Measurements from ENCODE around the gene NPAS2.

DNA sequence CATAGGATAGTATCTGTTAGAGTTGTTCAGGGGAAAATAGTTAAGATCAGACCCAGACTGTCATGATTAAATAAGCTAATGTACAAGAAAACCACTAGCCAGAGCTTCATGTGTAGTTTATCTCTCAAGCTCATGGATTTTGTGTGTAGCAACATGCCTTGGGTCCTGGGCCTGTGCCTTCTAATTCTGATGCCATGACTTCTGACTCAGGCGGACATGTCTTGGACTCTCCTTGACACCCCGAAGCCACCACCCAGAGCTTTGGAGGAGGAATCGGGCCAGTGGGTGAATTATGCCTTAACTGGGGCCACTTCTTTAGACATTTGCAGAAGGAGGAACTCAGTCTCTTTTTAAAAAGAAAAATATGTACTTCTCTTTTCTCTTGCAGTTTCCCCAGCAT lies 68.7 kb downstream of the NPAS2 start:
- TF ChIP-seq, protein P1, sequence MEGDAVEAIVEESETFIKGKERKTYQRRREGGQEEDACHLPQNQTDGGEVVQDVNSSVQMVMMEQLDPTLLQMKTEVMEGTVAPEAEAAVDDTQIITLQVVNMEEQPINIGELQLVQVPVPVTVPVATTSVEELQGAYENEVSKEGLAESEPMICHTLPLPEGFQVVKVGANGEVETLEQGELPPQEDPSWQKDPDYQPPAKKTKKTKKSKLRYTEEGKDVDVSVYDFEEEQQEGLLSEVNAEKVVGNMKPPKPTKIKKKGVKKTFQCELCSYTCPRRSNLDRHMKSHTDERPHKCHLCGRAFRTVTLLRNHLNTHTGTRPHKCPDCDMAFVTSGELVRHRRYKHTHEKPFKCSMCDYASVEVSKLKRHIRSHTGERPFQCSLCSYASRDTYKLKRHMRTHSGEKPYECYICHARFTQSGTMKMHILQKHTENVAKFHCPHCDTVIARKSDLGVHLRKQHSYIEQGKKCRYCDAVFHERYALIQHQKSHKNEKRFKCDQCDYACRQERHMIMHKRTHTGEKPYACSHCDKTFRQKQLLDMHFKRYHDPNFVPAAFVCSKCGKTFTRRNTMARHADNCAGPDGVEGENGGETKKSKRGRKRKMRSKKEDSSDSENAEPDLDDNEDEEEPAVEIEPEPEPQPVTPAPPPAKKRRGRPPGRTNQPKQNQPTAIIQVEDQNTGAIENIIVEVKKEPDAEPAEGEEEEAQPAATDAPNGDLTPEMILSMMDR (IDR thresholded peaks at IDR 0.05) = no peak
- no peak for TF ChIP-seq POLR2A (IDR thresholded peaks at IDR 0.05)

Measured in adrenal gland (tissue), 5 donors.